ENCODE data around the gene WDR70. TPM values are rescaled to one million over a fixed set of nuclear protein-coding genes. Genes with fewer than 3 reads are reported as not detected.

The WDR70 gene
- total and polyA plus RNA-seq, 10 of the 15 experiments (the other 5 are each of a cell fraction or from before 2014, with no cell fraction given), result 10.9 to 33.6 (median 29.1) TPM

DNA sequence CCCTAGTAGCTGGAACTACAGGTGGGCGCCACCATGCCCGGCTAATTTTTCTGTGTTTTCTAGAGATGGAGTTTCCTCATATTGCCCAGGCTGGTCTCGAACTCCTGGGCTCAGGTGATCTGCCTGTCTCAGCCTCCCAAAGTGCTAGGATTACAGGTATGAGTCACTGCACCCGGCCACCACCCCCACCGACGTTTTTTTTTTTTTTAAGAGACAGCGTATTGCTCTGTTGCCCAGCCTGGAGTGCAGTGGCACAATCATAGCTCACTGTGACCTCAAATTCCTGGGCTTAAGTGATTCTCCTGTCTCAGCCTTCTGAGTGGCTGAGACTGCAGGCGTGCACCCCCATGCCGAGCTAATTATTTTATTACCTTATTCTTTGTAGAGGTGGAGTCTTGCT lies 38.2 kb downstream of the WDR70 start (continued):
- TF ChIP-seq, protein P1, sequence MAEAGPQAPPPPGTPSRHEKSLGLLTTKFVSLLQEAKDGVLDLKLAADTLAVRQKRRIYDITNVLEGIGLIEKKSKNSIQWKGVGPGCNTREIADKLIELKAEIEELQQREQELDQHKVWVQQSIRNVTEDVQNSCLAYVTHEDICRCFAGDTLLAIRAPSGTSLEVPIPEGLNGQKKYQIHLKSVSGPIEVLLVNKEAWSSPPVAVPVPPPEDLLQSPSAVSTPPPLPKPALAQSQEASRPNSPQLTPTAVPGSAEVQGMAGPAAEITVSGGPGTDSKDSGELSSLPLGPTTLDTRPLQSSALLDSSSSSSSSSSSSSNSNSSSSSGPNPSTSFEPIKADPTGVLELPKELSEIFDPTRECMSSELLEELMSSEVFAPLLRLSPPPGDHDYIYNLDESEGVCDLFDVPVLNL (IDR thresholded peaks at IDR 0.05; ENCODE audit: low read depth, low read length), result no peak
- TF ChIP-seq, protein P2, sequence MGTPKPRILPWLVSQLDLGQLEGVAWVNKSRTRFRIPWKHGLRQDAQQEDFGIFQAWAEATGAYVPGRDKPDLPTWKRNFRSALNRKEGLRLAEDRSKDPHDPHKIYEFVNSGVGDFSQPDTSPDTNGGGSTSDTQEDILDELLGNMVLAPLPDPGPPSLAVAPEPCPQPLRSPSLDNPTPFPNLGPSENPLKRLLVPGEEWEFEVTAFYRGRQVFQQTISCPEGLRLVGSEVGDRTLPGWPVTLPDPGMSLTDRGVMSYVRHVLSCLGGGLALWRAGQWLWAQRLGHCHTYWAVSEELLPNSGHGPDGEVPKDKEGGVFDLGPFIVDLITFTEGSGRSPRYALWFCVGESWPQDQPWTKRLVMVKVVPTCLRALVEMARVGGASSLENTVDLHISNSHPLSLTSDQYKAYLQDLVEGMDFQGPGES (IDR thresholded peaks at IDR 0.05), result no peak

DNA sequence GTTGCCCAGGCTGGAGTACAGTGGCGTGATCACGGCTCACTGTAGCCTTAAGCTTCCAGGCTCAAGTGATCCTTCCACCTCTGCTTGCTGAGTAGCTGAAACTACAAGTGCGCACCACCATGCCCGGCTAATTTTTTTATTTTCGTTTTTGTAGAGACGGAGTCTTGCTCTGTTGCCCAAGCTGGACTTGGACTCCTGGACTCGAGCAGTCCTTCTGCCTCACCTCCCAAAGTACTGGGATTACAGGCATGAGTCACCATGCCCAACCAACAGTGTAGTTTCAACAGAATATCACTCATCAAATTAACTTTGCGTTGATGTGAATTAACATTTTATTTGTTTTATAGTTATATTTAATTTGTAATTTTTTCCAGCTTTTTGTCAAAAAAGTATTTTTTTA lies 45.3 kb downstream of the WDR70 start:
- no peak overlapping the region for H3K27ac ChIP-seq (ENCODE audit: control insufficient read depth, insufficient read depth)
- ChIA-PET CTCF (interaction anchor here (1.8 kb wide), 1 partner anchor 12 kb away, joined by 9 read pairs; no protein-coding TSS in a partner anchor), RAD21 (ENCODE audit: unreplicated experiment) (no interaction called here), SMC1A (ENCODE audit: uncharacterized antibody, unreplicated experiment) (interaction anchor here (1.0 to 1.3 kb wide), 2 partner anchors 10 to 13 kb away, joined by 3 to 4 read pairs; no protein-coding TSS in a partner anchor), POLR2A (no interaction called here)
- H4K20me1 ChIP-seq (ENCODE audit: control insufficient read depth, insufficient read depth), result no peaks in the 10 kb centered on the region
- no peaks in the 10 kb centered on the region for H3K4me1 ChIP-seq (ENCODE audit: control insufficient read depth, insufficient read depth, low read length)
- no peak for ATAC-seq
- no peaks in the 10 kb centered on the region for H3K79me2 ChIP-seq (ENCODE audit: control insufficient read depth, insufficient read depth, low read length)
- no peak for DNase-seq (ENCODE audit: low read depth, low spot score)
- H3K36me3 ChIP-seq (ENCODE audit: control insufficient read depth in 2 of 2, insufficient read depth in 2 of 2, low read length in 1 of 2), result no peaks in the 10 kb centered on the region; a peak in 1 of 4 replicates
- WGBS (ENCODE audit: insufficient coverage, insufficient replicate concordance, low lambda C conversion rate, missing lambda C conversion rate), result 87% methylated on average over 8 of the region's 8 CpGs
- H3K4me2 ChIP-seq (ENCODE audit: control insufficient read depth, insufficient read depth), result no peak overlapping the region
- no peaks in the 10 kb centered on the region for H3K9me3 ChIP-seq (replicated peaks; ENCODE audit: control insufficient read depth, insufficient read depth, low read length)
- intact Hi-C loops (cut with micrococcal nuclease; ENCODE audit: unreplicated experiment) (no loop called here), in situ Hi-C loops (cut with MboI) (no loop called here)
- no peak overlapping the region for H3K4me3 ChIP-seq
- no peak for FAIRE-seq
- TF ChIP-seq, protein P3, sequence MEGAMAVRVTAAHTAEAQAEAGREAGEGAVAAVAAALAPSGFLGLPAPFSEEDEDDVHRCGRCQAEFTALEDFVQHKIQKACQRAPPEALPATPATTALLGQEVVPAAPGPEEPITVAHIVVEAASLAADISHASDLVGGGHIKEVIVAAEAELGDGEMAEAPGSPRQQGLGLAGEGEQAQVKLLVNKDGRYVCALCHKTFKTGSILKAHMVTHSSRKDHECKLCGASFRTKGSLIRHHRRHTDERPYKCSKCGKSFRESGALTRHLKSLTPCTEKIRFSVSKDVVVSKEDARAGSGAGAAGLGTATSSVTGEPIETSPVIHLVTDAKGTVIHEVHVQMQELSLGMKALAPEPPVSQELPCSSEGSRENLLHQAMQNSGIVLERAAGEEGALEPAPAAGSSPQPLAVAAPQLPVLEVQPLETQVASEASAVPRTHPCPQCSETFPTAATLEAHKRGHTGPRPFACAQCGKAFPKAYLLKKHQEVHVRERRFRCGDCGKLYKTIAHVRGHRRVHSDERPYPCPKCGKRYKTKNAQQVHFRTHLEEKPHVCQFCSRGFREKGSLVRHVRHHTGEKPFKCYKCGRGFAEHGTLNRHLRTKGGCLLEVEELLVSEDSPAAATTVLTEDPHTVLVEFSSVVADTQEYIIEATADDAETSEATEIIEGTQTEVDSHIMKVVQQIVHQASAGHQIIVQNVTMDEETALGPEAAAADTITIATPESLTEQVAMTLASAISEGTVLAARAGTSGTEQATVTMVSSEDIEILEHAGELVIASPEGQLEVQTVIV (IDR thresholded peaks at IDR 0.05; ENCODE audit: borderline replicate concordance, partially characterized antibody), result no peak
- TF ChIP-seq, protein P4, sequence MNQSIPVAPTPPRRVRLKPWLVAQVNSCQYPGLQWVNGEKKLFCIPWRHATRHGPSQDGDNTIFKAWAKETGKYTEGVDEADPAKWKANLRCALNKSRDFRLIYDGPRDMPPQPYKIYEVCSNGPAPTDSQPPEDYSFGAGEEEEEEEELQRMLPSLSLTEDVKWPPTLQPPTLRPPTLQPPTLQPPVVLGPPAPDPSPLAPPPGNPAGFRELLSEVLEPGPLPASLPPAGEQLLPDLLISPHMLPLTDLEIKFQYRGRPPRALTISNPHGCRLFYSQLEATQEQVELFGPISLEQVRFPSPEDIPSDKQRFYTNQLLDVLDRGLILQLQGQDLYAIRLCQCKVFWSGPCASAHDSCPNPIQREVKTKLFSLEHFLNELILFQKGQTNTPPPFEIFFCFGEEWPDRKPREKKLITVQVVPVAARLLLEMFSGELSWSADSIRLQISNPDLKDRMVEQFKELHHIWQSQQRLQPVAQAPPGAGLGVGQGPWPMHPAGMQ (IDR thresholded peaks at IDR 0.05; ENCODE audit: borderline replicate concordance), result no peak
- TF ChIP-seq SREBF2 (IDR thresholded peaks at IDR 0.05; ENCODE audit: low read length), result no peak
- TF ChIP-seq GATAD2B (conservative IDR thresholded peaks at IDR 0.05; ENCODE audit: low read depth), result no peak
- TF ChIP-seq, protein P5, sequence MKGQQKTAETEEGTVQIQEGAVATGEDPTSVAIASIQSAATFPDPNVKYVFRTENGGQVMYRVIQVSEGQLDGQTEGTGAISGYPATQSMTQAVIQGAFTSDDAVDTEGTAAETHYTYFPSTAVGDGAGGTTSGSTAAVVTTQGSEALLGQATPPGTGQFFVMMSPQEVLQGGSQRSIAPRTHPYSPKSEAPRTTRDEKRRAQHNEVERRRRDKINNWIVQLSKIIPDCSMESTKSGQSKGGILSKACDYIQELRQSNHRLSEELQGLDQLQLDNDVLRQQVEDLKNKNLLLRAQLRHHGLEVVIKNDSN (IDR thresholded peaks at IDR 0.05; ENCODE audit: borderline replicate concordance, extremely low read length, insufficient read depth, low read depth, low read length), result no peak
- TF ChIP-seq RAD21 (IDR thresholded peaks at IDR 0.05; ENCODE audit: insufficient read depth, low read depth, low read length), result no peak
- no peak for TF ChIP-seq TAF1 (IDR thresholded peaks at IDR 0.05; ENCODE audit: borderline replicate concordance, low read depth, low read length)
- no peak for TF ChIP-seq RELA (IDR thresholded peaks at IDR 0.05; ENCODE audit: borderline replicate concordance, partially characterized antibody)
- TF ChIP-seq LARP7 (IDR thresholded peaks at IDR 0.05), result no peak
- TF ChIP-seq NBN (IDR thresholded peaks at IDR 0.05), result no peak
- TF ChIP-seq EGR1 (IDR thresholded peaks at IDR 0.05; ENCODE audit: borderline replicate concordance in 1 of 2, low read depth in 2 of 2, low read length in 2 of 2), result no peak
- no peak for TF ChIP-seq BACH1 (IDR thresholded peaks at IDR 0.05; ENCODE audit: borderline replicate concordance)
- no peak for TF ChIP-seq IRF4 (IDR thresholded peaks at IDR 0.05; ENCODE audit: low read depth, low read length)
- TF ChIP-seq ESRRA (IDR thresholded peaks at IDR 0.05; ENCODE audit: low read length), result no peak
- TF ChIP-seq JUND (IDR thresholded peaks at IDR 0.05; ENCODE audit: low read depth, low read length), result no peak
- no TSS peak for BruUV-seq (replicated peaks)
- H3K9ac ChIP-seq (ENCODE audit: control insufficient read depth, insufficient read depth, low read length), result no peak overlapping the region
- no peak overlapping the region for H2AFZ ChIP-seq (ENCODE audit: control insufficient read depth, low read depth, low read length)
- H3K27me3 ChIP-seq (replicated peaks in 1 of 2; ENCODE audit: control insufficient read depth in 2 of 2, insufficient read depth in 2 of 2, low read length in 1 of 2), result no peaks in the 10 kb centered on the region

All from GM12878 (cell line).